ENCODE results near the gene PCSK4.
A peak's percentile ranks its signal among the peaks of the same experiment; 100 is the strongest.

Gene PCSK4

DNA sequence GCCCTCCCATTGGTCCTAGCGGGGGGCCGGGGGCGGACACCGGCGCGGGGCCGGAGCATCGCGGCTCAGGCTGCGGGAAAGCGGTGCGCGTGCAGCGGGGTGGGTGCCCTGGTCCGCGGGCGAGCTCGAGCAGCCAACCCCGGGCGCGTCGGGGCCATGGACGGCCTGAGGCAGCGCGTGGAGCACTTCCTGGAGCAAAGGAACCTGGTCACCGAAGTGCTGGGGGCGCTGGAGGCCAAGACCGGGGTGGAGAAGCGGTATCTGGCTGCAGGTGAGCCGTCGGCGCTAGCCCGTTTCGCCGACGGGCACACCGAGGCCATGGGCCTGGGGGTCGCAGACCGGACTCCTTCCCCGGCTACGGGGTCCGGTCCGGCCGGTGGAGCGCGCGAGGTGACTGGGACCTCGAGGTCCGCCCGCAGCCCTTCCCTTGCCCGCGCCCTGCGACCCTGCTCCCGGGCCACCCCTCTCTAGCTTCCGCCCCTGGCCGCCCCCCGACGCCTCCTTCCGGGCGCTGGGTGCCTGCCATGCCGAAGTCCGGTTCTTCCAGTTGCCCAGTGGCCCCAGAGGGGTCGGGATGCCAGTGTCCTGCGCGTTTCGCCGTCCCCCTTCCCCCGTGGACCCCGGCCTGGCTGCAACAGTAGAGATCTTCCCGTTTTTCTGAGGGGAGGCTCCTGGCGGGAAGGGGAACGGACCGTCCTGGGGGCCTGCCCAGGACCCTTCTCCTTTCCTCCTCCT is 1.1 kb upstream of the PCSK4 start, which contains the start of gene REEP6:
Gene REEP6, plus strand, starts transcription at position 68 of the 735 bp plus-strand sequence. Its CDS starts 89 bp downstream, at position 157.
- Histone ChIP-seq H4K20me1 (peaks cover 0 to 7% (median 0%) of the 10 kb centered on the region in 11 experiments; a peak in 3 of 22 replicates), H3K27me3 (peaks cover 0 to 7% (median 0%) of the 10 kb centered on the region in 11 experiments; a peak in 3 of 22 replicates), H3K9me3 (replicated peaks in 1 of 11) (no peaks in the 10 kb centered on the region), H3K4me3 (peak within 1 kb of the TSS; percentile 61 to 78 (median 66)), H3K4me1 (peaks cover 26 to 39% (median 35%) of the 10 kb centered on the region in 10 experiments), H3K27ac (peak within 1 kb of the TSS; percentile 41 to 82 (median 72); a peak in 21 of 22 replicates), H3K36me3 (no peaks in the 10 kb centered on the region), H3K9ac (peak within 1 kb of the TSS; percentile 69 to 83 (median 77)), H3K4me2 (peak within 1 kb of the TSS; percentile 93 to 100 (median 96))
- no peak for TF ChIP-seq Cebpa-rat (IDR thresholded peaks at IDR 0.05)

DNA sequence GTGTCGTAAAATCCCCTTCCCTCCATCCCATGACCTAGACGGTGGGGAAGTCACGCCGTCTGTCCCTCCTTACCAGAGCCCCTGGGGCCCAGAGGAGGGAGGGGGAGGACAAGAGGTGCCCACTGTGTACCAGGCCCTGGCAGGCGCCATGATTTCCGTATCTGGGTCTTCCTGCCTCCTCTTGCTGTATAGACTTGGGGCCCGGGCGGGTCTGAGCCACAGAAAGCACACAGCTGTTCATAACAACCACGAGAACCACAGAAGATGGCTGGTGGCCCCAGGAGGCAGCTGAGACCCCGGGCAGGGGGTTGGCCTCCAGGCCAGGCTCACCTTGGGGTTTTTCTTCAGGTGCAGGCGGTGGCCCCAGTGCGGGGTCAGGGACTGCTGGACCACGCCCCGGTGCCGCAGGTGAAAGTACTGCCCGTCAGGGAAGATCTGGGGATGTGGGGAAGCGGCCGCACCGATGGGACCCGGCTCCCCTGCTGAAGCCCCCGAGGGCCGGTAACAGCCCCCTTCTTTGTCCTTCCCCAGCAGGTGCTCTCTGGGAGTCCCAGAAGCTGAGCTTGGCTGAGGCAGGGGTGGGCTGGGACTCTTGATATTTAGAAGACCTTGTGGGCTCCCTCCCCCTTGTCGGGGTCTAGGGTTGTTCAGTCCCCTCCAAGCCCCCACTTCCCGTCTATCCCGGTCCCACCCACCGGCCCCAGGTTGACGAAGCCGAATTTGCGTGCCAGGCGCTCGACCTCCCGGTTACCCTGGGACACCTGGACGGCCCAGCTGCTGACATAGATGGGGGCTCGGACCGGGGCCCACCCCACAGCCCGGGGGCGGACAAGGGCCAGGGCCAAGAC is 463 bp downstream of the PCSK4 start:
- peak overlapping the region; percentile 41 to 82 (median 72); a peak in 21 of 22 replicates for H3K27ac ChIP-seq
- peak overlapping the region; percentile 61 to 78 (median 66) for H3K4me3 ChIP-seq
- peak overlapping the region; percentile 69 to 83 (median 77) for H3K9ac ChIP-seq
- no peaks in the 10 kb centered on the region for H3K9me3 ChIP-seq (replicated peaks in 1 of 11)
- no peaks in the 10 kb centered on the region for H3K36me3 ChIP-seq
- H3K4me2 ChIP-seq: peak overlapping the region; percentile 93 to 100 (median 96)
- peaks cover 26 to 39% (median 33%) of the 10 kb centered on the region in 10 experiments for H3K4me1 ChIP-seq
- H3K27me3 ChIP-seq: peaks cover 0 to 7% (median 0%) of the 10 kb centered on the region in 11 experiments; a peak in 3 of 22 replicates
- peaks cover 0 to 5% (median 0%) of the 10 kb centered on the region in 11 experiments; a peak in 2 of 22 replicates for H4K20me1 ChIP-seq
- TF ChIP-seq Cebpa-rat (IDR thresholded peaks at IDR 0.05): no peak

DNA sequence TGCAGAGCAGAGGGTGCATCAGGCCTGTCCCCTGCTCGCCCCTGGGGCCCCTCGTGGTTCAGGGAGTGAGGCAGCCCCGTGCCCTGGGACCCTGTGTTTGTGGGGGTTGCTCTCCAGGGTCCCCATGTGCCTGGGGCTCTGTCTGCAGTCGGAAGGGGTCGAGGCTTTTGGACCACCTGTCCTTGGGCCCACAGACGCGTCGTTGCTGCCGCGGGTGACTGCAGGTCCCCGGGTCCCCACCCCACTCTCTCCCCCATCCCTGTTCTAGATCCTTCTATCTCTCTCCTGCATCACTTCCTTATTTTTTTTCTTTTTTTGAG is 1.9 kb downstream of the PCSK4 start:
- H3K27me3 ChIP-seq: peaks cover 0 to 7% (median 0%) of the 10 kb centered on the region in 11 experiments; a peak in 3 of 22 replicates
- peaks cover 26 to 35% (median 33%) of the 10 kb centered on the region in 10 experiments for H3K4me1 ChIP-seq
- TF ChIP-seq Cebpa-rat (IDR thresholded peaks at IDR 0.05): no peak
- no peak overlapping the region for H3K9ac ChIP-seq
- H3K9me3 ChIP-seq (replicated peaks in 1 of 11): no peaks in the 10 kb centered on the region
- peak overlapping the region; percentile 93 to 100 (median 96) for H3K4me2 ChIP-seq
- no peak overlapping the region for H3K4me3 ChIP-seq
- peaks cover 0 to 4% (median 0%) of the 10 kb centered on the region in 11 experiments; a peak in 2 of 22 replicates for H4K20me1 ChIP-seq
- no peaks in the 10 kb centered on the region for H3K36me3 ChIP-seq
- peak overlapping the region in 1 of 11 experiments; percentile 35; a peak in 1 of 22 replicates for H3K27ac ChIP-seq

- TF ChIP-seq Cebpa-rat (IDR thresholded peaks at IDR 0.05): no peak
- Histone ChIP-seq H3K27ac (peak overlapping the region in 1 of 11 experiments; percentile 35; a peak in 1 of 22 replicates), H3K27me3 (peaks cover 0 to 7% (median 0%) of the 10 kb centered on the region in 11 experiments; a peak in 3 of 22 replicates), H3K4me1 (peaks cover 26 to 35% (median 33%) of the 10 kb centered on the region in 10 experiments), H3K9me3 (replicated peaks in 1 of 11) (no peaks in the 10 kb centered on the region), H3K4me2 (peak overlapping the region; percentile 93 to 100 (median 96); a peak in 21 of 22 replicates), H3K9ac (no peak overlapping the region), H3K4me3 (no peak overlapping the region), H3K36me3 (no peaks in the 10 kb centered on the region), H4K20me1 (peaks cover 0 to 3% (median 0%) of the 10 kb centered on the region in 11 experiments; a peak in 2 of 22 replicates)
Observed at GRCh38 chr19:1487576-1488281, 2.4 kb downstream of the PCSK4 start.

- no peak overlapping the region for H3K9ac ChIP-seq
- H3K27ac ChIP-seq: no peak overlapping the region
- H3K36me3 ChIP-seq: no peaks in the 10 kb centered on the region
- peaks cover 0 to 7% (median 0%) of the 10 kb centered on the region in 11 experiments; a peak in 2 of 22 replicates for H3K27me3 ChIP-seq
- no peak overlapping the region for H3K4me2 ChIP-seq
- TF ChIP-seq Cebpa-rat (IDR thresholded peaks at IDR 0.05): no peak
- H3K4me3 ChIP-seq: no peak overlapping the region
- no peaks in the 10 kb centered on the region for H3K9me3 ChIP-seq (replicated peaks in 1 of 11)
- H4K20me1 ChIP-seq: no peaks in the 10 kb centered on the region; a peak in 1 of 22 replicates
- H3K4me1 ChIP-seq: peaks cover 26 to 38% (median 33%) of the 10 kb centered on the region in 10 experiments
Observed at GRCh38 chr19:1486720-1487575, 3.2 kb downstream of the PCSK4 start.

- Histone ChIP-seq H3K4me3 (no peak overlapping the region), H3K9ac (no peak overlapping the region), H3K27me3 (no peaks in the 10 kb centered on the region), H3K4me2 (no peak overlapping the region), H3K9me3 (replicated peaks in 1 of 11) (no peaks in the 10 kb centered on the region), H3K27ac (no peak overlapping the region), H3K4me1 (peaks cover 25 to 38% (median 34%) of the 10 kb centered on the region in 10 experiments), H3K36me3 (no peaks in the 10 kb centered on the region), H4K20me1 (no peaks in the 10 kb centered on the region)
- TF ChIP-seq Cebpa-rat (IDR thresholded peaks at IDR 0.05): no peak
Observed at GRCh38 chr19:1483979-1484428, 6.1 kb downstream of the PCSK4 start.

- Histone ChIP-seq H3K4me3 (no peak overlapping the region), H3K9ac (no peak overlapping the region), H4K20me1 (peaks cover 0 to 4% (median 2%) of the 10 kb centered on the region in 11 experiments; a peak in 9 of 22 replicates), H3K36me3 (no peaks in the 10 kb centered on the region), H3K27ac (no peak overlapping the region), H3K4me1 (peaks cover 19 to 34% (median 29%) of the 10 kb centered on the region in 10 experiments), H3K27me3 (no peaks in the 10 kb centered on the region), H3K9me3 (replicated peaks in 1 of 11) (no peaks in the 10 kb centered on the region), H3K4me2 (no peak overlapping the region)
- TF ChIP-seq Cebpa-rat (IDR thresholded peaks at IDR 0.05): no peak
Observed at GRCh38 chr19:1483131-1483978, 6.8 kb downstream of the PCSK4 start.
